ENCODE data around the gene UNC13C.

The UNC13C gene

DNA sequence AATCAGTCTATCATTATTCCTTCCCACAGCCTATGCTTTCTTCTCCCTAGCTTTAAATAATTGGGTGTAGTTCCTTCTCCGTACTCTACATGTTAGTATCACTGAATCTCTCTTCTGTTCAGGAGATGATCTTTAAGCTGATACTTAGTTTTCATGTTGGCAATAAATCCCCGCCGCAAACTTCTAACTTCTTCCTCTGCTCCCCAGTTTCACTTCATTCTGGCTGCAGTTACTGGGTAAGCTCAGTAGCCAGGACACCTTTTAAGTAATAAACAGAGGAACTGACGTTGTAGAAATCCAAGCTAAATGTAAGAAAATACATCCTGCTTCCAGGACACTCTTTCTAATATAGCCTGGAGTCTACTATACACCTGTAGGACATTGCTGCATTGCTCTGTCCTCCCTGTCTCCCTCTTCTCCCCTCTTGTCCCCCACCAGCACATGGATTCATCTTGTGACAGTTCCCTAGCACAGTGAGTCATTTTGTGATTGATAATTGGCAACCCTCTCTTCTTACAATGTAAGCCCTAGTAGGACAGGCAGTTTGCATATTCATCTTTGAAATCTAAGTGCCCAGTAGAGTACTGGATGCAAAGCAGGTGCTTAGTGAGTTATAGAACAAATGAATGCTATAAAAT, 598.2 kb downstream of the UNC13C start:
- DNase-seq = no peak

DNA sequence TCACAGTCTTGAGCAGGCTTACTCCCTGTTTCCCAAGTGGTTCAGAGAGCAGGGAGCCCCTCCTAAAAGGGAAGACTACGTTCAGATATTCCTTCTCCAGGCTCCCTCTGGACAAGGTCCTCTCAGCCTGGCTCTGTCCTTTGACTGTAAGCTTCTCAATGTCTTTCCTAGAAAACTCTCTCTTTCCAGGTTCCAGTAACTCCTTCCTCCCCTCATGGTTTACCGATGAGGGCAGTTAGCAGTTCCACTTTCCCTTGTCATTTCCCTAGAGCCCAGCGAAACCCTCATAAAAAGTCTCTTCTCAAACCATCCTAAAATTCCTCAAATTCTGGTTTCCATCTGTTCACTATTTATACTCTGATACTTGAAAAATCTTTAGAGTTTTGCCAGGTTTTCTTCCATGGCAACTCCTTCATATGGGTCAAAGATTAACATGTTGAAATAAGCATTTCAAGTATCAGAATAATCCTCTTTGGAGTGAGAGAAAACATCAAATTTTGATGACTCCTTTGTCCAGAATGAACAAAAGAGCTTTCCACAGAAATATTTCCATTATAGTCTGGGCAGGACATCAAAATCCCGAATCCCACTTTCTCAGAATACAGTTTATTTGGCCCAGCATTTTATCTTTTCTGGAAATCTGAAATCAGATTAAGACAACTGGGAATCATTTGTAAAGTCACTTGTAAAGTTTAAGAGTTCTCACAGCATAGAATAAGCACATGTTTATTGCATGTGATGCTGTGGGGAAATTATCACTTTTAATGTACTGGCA, 599.4 kb downstream of the UNC13C start:
- DNase-seq = no peak

DNA sequence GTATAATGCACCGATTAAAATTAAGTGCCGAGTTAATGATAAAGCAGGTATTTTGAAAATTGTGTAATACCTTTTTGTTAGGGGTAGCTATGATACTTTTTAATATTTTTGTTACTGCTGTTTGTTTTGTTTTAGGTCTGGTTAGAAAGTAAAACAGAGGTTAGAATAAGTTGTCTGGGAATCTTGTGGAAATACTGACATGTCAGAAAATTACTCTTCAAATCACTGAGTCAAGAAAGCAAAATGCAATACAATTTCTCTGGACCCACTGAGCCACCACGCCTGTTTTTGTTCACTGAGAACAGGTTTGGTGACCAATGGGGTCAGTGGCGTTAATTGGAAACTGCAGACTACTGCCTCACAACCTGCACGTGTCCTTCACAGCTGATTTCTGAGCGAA, 601.6 kb downstream of the UNC13C start:
- no peak for DNase-seq

DNA sequence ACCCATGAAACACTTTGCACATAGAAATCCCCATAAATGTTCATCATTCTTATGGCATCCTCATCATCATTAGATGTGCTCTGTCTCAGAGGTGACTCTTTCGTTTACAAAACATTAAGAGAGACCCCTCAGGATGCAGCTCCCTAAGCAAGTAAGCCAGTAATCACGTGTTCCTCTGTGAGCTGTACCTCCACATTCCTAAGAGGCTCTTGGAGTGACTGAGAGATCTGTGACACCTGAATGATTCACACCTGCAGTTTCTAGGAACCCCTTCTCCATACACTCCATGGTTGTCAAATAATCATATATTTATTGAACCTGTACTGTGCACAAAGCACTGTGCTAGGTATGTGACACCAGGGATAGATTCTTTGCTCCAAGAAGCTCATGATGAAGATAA, 602.4 kb downstream of the UNC13C start:
- no peak for DNase-seq

DNA sequence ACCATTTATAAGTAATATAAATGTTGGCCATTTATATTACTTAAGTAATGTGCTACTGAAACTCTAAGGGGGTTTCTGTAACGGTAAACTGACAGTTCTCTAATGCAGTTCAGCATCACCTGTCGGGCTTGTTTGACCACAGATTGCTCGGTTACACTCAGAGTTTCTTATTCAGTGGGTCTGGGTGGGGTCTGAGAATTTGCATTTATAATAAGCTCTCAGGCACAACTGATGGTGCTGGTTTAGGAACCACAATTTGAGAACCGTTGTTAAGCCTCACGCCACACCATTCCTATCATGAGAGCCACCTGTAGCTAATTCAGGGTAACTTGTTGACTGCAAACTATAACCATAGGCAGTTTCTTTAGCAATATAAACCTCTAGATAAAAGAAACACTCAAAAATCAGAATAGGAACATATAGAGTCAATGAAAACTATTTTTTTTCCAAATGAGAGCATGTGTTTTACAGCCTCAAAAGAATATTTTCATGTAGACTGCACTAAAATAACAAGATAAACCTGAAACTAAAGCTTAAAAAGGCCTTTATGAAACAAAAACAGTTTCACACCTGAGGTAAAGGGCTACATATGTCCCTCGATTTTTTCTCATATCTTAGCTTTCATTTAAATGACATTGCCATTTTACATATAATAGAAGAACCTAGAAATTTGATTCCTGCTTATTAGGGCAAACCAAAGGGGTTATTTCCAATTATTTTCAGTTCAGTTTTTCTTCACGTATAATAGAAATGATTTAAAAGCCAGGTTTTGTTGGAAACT, 604.8 kb downstream of the UNC13C start:
- no peak for DNase-seq

DNA sequence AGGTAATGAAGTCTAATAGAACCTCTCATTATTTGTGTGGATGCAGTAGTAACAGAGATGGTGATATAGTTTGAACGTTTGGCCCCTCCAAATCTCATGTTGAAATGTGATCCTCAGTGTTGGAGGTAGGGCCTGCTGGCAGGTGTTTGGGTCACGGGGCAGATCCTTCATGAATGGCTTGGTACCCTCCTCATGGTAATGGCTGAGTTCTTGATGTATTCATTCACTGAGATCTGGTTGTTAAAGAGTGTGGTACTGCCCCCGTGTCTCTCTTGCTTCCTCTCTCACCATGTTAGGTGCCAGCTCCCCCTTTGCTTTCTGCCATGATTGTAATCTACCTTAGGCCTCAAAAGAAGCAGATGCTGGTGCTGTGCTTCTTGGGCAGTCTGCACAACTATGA, 606.8 kb downstream of the UNC13C start:
- no peak for DNase-seq

DNA sequence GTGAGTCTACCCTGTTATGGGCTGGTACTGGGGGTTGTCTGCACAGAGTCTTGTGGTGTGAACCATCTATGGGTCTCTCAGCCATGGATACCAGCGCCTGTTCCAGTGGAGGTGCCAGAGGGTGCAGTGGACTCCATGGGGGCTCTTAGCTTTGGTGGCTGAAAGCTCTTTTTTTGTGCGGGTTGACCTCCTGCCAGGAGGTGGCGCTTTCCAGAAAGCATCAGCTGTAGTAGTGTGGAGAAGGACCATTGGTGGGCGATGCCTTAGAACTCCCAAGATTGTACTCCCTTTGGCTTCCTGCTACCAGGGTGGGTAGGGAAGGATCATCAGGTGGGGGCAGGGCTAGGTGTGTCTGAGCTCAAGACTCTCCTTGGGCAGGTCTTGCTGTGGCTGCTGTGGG, 615.9 kb downstream of the UNC13C start:
- DNase-seq = no peak

DNA sequence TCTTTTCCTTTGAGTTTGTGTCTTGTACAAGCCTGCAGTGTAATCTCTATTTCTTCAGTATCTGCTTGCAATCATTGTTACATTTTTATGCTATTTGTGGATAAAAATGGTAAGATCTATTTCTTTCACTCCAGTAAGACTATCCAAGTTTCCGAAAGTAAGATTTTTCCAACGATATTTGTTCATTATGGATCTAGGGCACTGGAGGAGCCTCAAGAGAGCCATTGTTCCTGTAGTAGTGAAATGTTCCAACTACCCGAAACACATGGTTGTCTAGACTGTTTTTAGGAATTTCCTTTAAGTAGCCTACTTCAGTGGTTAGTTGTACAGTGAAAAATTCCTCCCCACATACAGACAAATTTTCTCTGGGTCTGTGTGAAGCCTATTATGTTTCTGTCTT, 621.1 kb downstream of the UNC13C start:
- DNase-seq = no peak

DNA sequence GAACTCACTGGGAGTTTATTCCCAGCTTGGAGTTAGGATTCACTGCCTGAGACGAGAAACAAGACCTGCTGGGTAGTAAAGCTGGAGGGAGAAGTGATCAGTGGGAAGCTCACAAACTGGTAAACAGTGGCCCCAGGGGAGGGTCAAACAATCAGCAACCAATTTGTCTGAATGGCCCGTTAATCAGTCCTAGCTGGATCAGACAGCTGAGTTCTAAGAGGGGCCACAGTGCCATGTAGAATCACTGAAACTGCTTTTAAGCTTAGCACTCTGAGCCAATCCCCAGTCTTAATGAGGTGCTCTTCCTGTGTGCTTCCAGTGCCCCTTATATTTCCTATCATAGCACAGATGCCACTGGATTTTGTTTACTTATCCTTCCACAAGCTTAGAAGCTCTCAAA, 626.8 kb downstream of the UNC13C start:
- DNase-seq = no peak

DNA sequence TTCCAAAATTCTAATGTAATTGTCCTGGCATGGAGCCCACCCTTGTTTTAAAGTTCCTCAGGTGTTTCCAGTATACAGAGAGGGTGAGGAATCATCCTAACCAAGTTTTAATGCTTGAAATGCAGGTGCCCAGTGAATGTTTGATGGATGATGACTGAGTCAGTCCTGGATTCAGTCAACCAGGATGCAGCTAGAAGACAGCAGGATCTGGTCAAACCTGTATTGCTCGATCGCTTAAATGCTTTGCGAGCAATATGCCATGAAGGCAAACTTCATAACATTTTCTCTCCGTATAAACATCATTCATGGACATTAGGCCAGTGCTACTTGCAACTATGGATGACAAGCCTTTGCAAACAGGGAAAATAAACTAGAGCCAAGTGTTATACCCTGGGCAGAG, 627.3 kb downstream of the UNC13C start:
- DNase-seq = no peak

DNA sequence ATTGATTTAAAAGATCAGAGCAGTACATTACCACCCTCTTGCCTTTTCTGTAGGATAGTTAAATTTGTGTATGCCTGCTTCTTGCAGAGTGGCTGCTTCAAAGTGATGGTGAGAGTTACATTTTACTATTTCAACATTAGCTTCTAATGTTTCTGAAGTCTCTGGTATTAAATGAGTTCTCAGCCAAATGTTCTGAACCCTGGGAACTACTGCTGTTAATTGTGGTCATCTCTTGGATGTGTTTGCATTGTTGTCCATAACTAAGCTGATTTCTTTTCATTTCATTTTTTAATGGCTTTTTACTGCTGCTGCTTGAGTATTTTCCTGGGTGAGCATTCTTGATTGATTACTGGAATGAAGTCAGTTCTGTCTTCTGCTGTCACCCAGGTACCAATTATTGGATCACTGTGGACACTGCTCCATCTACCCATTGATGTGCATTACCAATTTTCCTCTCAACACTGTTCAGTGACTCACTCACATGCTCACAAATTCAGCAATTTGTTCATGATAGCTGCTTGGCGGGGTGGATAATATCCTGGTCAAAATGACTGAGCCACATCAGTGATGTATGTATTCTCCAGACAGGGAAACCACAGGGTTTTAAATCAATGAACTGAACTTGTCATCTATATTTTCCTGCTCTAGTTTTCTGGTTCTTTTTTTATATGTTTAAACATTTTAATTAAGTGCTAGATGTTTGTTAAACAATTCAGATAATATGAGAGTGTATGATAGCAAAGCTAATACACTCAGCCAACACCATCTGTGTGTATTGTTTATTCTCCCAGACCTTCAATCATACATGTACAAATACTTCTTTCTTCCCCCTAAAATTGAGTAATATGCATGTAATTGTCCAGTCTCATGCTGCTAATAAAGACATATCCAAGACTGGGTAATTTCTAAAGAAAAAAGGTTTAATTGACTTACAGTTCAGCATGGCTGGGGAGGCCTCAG, 630.9 kb downstream of the UNC13C start:
- no peak for DNase-seq

DNA sequence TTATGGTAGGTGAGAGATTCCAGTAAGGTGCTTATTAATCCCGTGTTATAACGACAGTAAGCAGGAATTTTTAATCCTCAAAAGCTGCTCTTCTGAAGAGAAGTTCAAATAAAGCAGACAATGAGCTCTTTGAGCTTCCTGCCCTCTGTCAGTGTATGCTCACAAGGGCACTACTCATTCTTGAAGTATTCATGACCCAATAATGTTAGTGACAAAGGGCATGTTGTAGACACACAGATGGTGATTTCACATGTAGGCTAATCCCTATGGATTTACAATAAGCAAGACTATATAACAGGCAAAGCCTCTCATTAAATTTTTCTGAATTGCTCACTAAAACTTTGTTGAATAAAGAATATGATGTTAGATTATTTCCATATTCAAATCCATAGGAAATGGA, 639.9 kb downstream of the UNC13C start:
- DNase-seq = no peak

DNA sequence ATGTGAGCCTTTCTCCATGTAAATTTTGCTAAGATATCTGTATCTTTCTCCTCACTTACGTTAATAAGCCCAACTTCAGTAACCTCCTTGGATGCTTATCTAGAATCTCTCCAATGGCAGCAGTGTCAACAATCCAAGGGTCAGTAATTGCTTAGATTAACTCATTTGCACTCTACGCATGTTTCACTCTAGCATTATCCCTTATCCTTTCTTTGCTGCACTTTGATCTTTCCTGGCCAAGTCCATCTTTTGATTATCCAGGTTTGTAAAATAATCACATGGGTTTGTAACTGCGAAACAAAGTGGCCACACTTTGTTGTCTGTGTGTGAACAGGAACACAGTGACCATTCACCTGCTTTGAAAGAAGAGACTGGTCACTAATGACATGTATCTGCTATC, 640.9 kb downstream of the UNC13C start:
- DNase-seq = no peak

DNA sequence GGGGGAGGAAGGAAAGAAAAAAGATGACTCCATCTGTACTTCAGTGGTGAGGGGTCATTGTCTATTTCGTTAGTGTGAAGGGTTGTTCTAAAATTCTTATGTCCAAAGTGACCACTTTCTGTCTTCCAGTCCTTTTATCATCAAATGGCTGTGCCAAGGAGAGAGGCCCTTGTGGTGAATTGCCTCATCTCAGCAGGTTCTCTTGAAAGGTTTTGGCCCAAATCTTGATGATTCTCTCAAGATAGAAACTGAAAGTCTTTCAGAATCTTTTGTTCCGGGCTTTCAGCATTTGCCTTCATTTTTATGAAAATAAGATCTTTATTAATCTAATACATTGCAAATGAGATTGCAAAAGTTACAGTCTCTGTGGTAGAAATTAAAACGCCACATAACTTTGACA, 642.7 kb downstream of the UNC13C start:
- DNase-seq = no peak

DNA sequence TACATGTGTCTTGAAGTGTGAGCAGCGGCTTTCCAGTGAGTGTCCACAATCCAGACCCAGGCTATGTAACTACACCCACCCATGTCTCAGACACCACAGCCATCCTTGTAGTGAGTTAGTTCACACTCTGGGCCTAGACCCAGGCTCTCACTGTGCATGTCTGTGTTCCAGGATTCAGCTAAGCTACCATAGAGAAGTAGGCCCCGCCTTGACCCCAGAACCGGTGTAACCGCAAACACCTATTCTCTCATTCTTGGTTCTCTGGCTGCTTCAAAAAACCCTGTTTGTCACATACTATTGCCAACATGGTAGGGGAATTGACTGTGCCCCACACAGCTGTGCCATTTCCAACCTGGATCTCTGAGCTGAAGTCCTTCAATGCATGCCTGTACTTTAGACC, 657.9 kb downstream of the UNC13C start:
- no peak for DNase-seq

DNA sequence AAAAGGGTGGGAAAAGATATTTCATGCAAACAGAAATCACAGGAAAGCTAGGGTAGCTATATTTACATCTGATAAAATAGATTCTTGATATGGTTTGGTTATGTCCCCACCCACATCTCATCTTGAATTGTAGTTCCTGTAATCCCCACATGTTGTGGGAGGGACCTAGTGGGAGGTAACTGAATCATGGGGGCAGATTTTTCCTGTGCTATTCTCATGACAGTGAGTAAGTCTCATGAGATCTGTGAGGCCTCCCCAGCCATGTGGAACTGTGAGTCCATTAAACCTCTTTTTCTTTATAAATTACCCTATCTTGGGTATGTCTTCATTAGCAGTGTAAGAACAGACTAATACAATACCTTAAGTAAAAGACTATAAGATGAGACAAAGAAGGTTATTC, 660.4 kb downstream of the UNC13C start:
- no peak for DNase-seq

DNA sequence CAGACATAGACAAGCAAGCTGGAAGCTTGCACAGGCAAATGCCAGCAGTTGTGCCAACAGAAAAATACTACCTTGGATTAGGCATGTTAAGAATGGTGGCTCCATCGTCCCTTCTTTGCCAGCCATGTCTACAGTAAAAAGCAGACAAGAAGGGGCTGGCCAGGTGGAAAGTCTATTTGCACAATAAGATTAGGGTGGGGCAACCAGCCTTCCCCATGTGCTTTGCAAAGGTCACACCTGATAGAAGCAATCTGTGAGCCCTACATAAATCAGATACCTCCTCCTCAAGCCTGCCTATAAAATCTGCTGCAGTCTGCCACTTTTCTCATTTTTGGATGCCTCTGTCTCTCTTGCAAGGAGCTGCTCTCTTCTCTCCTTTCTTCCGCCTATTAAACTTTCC, 662.6 kb downstream of the UNC13C start:
- no peak for DNase-seq

DNA sequence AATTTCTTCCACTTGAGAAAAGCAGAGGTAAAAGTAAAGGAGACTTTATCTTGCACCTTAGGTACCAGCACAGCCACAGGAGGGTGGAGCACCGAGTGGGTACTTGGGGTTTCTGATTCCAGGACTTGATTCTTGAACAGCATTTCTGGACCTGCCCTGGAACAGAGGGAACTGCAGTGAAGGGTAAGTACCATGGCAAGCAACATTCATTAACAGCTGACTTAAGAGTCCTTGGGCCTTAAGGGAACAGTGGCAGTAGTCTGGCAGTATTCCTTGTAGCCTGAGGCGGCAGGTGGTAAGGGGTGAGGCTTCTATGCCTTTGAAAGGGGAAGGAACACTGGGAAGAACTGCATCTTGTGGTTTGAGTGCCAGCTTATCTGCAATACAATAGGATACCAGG, 666.6 kb downstream of the UNC13C start:
- DNase-seq = no peak

DNA sequence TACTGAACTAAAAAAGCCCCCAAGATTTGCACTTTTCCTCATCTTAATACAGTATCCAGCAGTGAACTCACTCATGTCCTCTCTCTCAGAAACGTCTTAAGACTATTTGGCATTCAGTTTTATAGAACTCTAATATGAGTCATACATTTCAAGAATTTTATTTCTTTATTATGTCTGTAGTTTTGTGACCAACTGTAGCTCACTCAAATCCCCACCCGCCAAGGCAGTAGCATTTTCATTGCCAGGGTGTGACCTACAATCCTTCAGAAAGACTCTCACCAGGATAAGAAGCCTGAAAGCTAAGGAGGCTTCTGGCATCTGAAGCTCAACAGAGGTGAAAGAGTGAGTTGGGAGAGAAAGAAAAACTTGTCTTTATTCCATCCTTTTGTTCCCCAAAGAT, 681.4 kb downstream of the UNC13C start:
- DNase-seq = no peak

DNA sequence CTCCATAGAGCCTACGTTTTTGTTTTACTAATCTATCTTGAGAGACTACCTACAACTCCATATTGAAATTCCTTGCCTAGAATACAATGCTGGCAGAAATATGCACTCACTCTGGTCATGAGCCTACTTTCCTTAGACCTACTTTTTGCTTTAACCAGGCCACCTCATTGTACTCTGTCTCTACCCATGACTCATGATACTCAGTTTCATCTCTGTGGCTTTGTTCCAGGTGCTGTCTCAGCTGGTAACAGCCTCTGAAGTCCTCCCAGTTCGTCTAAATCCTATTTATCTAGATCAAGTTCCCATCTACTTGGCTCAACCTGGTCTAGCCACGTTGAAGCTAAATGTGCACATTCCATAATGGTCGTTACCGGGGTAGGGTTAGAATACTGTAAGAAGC, 682.1 kb downstream of the UNC13C start:
- DNase-seq = no peak

DNA sequence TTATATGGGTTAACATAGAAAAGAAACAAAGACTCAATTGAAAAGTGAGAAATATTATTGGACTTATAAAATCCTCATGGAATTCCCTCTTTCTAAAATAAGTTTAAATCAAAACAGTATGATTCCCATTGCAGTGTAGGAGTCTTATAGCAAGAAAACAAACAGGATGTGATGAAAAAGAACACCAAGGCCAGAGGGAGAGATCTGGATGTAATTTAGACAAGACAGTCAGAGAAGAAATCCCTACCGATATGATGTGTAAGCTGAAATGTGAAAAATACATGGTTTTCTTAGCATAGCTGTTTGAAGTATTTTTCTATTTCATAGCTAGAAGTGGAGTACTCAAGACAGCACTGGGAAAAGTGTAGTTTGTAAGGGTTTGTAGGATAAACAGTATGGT, 697.0 kb downstream of the UNC13C start:
- no peak for DNase-seq

DNA sequence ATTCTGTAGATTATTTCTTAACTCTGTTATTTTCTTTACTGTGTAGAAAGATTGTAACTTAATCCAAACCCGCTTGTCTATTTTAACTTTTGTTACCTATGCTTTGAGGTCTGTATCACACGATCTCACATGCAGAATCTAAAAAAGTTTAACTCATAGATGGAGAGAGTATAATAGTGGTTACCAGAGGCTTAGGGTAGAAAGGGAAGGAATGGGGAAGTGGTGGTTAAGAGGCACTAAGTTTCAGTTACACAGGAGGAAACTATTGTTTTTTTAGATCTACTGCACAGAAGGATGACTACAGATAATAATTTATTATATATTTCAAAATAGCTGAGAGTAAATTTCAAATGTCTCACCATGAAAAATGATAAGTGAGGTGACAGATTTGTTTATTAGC, 703.3 kb downstream of the UNC13C start:
- no peak for DNase-seq
